GM12875 (cell line): ENCODE results near the gene DLST.
"Not testable (repeated sequence)": the region's sequence is repeated elsewhere in the genome, so short reads cannot be mapped to it uniquely, and the experiment has no call there.

Experiments
- H3K4me3 ChIP-seq: one replicate; pipeline ENCODE4 v1.5.1; 2011; ENCODE audit warnings: low read depth, low read length, control low read depth
- TF ChIP-seq, protein P1 (sequence below): IDR thresholded peaks from 2 replicates; pipeline ENCODE4 v1.5.1; 2011; ENCODE audit warnings: low read depth, mild to moderate bottlenecking, control low read depth, inconsistent platforms, low read length, moderate library complexity, borderline replicate concordance; ENCODE audit not compliant: insufficient read depth

The DLST gene

GRCh38 chr14:74921987-74922751 lies 40.5 kb downstream of the DLST start:
- TF ChIP-seq, protein P1, sequence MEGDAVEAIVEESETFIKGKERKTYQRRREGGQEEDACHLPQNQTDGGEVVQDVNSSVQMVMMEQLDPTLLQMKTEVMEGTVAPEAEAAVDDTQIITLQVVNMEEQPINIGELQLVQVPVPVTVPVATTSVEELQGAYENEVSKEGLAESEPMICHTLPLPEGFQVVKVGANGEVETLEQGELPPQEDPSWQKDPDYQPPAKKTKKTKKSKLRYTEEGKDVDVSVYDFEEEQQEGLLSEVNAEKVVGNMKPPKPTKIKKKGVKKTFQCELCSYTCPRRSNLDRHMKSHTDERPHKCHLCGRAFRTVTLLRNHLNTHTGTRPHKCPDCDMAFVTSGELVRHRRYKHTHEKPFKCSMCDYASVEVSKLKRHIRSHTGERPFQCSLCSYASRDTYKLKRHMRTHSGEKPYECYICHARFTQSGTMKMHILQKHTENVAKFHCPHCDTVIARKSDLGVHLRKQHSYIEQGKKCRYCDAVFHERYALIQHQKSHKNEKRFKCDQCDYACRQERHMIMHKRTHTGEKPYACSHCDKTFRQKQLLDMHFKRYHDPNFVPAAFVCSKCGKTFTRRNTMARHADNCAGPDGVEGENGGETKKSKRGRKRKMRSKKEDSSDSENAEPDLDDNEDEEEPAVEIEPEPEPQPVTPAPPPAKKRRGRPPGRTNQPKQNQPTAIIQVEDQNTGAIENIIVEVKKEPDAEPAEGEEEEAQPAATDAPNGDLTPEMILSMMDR: no peak
- H3K4me3 ChIP-seq: peak overlapping the region; percentile 77

DNA sequence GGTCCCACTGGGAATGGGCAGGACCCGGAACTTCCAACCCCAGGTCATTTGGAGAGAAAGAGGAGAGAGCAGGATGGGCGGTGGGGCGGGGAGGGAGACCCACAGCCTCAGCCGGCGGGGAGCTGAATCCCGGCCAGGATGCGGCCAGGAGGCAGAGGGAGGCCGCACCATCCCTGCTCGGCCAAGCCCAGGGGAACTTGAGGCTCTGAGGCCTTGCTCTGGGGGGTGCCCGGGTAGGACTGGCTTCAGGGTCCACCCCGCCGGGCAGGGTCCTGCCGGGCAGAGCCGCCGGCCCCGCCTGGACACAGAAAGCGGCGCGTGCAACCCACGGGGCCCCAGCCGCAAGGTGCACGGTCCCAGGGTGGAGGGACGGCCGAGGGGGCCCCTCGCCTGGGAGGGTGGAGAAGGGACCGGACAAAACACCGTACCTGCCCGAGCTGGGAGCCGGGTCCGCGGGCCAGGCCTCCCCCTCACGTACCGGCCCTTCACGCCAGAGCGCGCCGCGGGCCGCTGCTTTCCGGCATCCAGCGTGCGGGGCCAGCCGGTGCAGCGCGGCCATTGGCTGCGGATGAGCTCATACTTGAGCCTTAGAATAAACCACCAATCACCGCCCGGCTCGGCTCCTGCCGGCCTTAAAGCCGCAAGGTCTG lies 41.2 kb downstream of the DLST start, which contains the start of gene RPS6KL1:
RPS6KL1 (minus strand) TSS at position 509 of the 650 bp plus-strand sequence. CDS start 1,719 bp downstream, outside the sequence.
- TF ChIP-seq, protein P1: no peak
- H3K4me3 ChIP-seq: peak within 1 kb of the TSS; percentile 77

GRCh38 chr14:74924061-74924460 lies 42.3 kb downstream of the DLST start:
- no peak overlapping the region for H3K4me3 ChIP-seq
- TF ChIP-seq, protein P1: no peak

DNA sequence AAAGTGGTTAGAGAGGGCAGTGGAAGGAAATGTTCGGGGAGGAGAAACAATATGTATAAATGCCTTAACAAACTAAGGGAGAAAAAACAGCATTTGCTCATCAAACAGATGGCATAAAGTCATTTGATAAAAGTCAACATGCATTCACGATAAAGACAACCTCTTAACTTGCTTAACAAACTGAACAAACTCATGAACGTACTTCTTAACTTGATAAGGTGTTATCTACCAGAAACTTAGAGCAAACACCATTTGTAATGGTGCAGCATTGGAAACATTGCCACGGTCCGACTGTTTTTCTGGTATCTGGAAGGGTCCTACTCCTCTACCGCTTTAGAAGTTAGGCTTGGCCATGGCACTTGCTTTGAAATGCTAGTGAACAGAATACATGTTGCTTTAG lies 45.5 kb downstream of the DLST start:
- H3K4me3 ChIP-seq: no peak overlapping the region
- TF ChIP-seq, protein P1: no peak

- no peak overlapping the region for H3K4me3 ChIP-seq
- TF ChIP-seq, protein P1: no peak
Measured at GRCh38 chr14:74929242-74929641, 47.5 kb downstream of the DLST start.

GRCh38 chr14:74931744-74932143 lies 50.0 kb downstream of the DLST start:
- not testable (repeated sequence) for H3K4me3 ChIP-seq

- H3K4me3 ChIP-seq: no peak overlapping the region
- TF ChIP-seq, protein P1: no peak
Measured at GRCh38 chr14:74932401-74932901, 50.7 kb downstream of the DLST start.

DNA sequence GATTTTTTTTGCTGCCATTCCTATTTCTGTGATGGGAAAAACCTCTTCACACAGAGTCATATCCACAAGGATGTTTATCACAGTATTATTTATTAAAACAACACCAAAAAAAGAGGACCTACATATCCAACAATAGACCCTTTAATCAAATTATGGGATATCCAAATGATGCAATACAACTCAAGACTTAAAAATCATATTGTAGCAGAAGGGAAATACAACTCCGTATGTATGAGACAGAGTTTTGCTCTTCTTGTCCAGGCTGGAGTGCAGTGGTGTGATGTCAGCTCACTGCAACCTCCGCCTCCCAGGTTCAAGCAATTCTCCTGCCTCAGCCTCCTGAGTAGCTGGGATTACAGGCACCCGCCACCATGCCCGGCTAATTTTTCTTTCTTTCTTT lies 51.2 kb downstream of the DLST start:
- not testable (repeated sequence) for H3K4me3 ChIP-seq
